HEK293T (cell line): ENCODE measurements around the gene ZNF638.
"Not testable (repeated sequence)": the region's sequence is repeated elsewhere in the genome, so short reads cannot be mapped to it uniquely, and the experiment has no call there.

Experiments used
- ARNT ChIP-seq: fragments of 450-650 bp; IDR thresholded peaks from 2 replicates; pipeline ENCODE4 v1.6.1; 2017; ENCODE audit warnings: mild to moderate bottlenecking
- BHLHE40 ChIP-seq: fragments of 450-650 bp; IDR thresholded peaks from 2 replicates; pipeline ENCODE4 v1.6.1; 2016; ENCODE audit warnings: mild to moderate bottlenecking, moderate library complexity, borderline replicate concordance
- CTBP1 ChIP-seq: fragments of 450-650 bp; IDR thresholded peaks from 2 replicates; pipeline ENCODE4 v1.6.1; 2016; ENCODE audit warnings: borderline replicate concordance
- ELF4 ChIP-seq: fragments of 450-650 bp; IDR thresholded peaks from 2 replicates; pipeline ENCODE4 v1.6.1; 2017; ENCODE audit warnings: antibody characterized with exemption
- FOXA1 ChIP-seq: fragments of 450-650 bp; IDR thresholded peaks from 2 replicates; pipeline ENCODE4 v1.6.1; 2016; ENCODE audit warnings: mild to moderate bottlenecking
- FOXK2 ChIP-seq: fragments of 450-650 bp; IDR thresholded peaks from 2 replicates; pipeline ENCODE4 v1.6.1; 2016; ENCODE audit warnings: mild to moderate bottlenecking
- HDGF ChIP-seq: fragments of 450-650 bp; IDR thresholded peaks from 2 replicates; pipeline ENCODE4 v1.6.1; 2017; ENCODE audit warnings: antibody characterized with exemption, borderline replicate concordance
- NFRKB ChIP-seq: fragments of 450-650 bp; IDR thresholded peaks from 2 replicates; pipeline ENCODE4 v1.6.1; 2016; ENCODE audit warnings: mild to moderate bottlenecking, moderate library complexity
- SP1 ChIP-seq: fragments of 450-650 bp; IDR thresholded peaks from 2 replicates; pipeline ENCODE4 v1.6.1; 2017
- TARDBP ChIP-seq: fragments of 450-650 bp; IDR thresholded peaks from 2 replicates; pipeline ENCODE4 v1.6.1; 2016
- ZNF384 ChIP-seq: fragments of 450-650 bp; IDR thresholded peaks from 2 replicates; pipeline ENCODE4 v1.6.1; 2016
- TF ChIP-seq, protein P1 (sequence below): fragments of 450-650 bp; IDR thresholded peaks from 2 replicates; pipeline ENCODE4 v1.6.1; 2016

DNA sequence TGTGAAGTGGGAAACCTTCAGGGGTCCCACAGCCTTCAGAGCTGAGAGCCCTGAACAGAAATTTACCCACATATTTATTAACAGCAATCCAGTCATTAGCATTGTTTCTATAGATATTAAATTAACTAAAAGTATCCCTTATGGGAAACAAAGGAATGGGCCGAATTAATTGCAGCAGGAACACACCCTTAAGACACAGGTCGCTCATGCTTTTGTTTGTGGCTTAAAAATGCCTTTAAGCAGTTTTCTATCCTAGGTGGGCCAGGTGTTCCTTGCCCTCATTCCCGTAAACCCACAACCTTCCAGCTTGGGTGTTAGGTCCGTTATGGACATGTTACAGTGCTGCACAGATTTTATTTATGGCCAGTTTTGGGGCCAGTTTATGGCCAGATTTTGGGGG is 13.7 kb upstream of the ZNF638 start:
- not testable (repeated sequence) for TF ChIP-seq SP1, ZNF384, FOXK2, BHLHE40, ELF4, HDGF, NFRKB, CTBP1, TARDBP, ARNT, FOXA1
- TF ChIP-seq, protein P1, sequence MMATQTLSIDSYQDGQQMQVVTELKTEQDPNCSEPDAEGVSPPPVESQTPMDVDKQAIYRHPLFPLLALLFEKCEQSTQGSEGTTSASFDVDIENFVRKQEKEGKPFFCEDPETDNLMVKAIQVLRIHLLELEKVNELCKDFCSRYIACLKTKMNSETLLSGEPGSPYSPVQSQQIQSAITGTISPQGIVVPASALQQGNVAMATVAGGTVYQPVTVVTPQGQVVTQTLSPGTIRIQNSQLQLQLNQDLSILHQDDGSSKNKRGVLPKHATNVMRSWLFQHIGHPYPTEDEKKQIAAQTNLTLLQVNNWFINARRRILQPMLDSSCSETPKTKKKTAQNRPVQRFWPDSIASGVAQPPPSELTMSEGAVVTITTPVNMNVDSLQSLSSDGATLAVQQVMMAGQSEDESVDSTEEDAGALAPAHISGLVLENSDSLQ, result not testable (repeated sequence)
